ENCODE measurements around the gene OTUD1.

OTUD1 gene

GRCh38 chr10:23469596-23470237 lies 30.8 kb downstream of the OTUD1 start:
- no peak for DNase-seq

- no peak for DNase-seq
Measured at GRCh38 chr10:23472181-23472580, 33.3 kb downstream of the OTUD1 start.

GRCh38 chr10:23474081-23474480 lies 35.2 kb downstream of the OTUD1 start:
- no peak for DNase-seq

- DNase-seq = no peak
Measured at GRCh38 chr10:23474626-23475025, 35.8 kb downstream of the OTUD1 start.

- DNase-seq = no peak
Measured at GRCh38 chr10:23478570-23478969, 39.7 kb downstream of the OTUD1 start.

- DNase-seq = no peak
Measured at GRCh38 chr10:23479798-23480473, 41.1 kb downstream of the OTUD1 start.

- DNase-seq = no peak
Measured at GRCh38 chr10:23481363-23481961, 42.6 kb downstream of the OTUD1 start.

GRCh38 chr10:23490115-23490514 lies 51.2 kb downstream of the OTUD1 start:
- DNase-seq = no peak
